ENCODE results near the gene SCPEP1.

SCPEP1 gene

DNA sequence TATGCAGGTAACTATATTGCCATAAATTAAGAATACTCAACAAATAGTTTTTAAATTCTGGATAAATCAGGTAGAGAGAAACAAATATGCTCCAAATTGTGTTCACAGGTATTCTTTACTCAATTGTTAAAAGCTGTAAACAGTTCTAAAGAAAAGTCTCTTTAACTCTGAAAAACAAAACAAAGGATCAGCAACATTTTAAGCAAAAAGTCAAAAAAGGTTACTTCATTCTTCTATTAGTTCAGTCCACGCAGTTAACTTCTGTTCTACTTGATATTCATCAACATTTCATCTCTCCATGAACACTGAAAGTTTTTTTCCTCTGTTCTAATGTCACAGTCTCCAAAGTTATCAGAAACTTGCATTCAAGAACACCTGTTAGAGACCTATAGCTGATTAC lies 47.9 kb downstream of the SCPEP1 start:
- TF ChIP-seq FOXM1 (IDR thresholded peaks at IDR 0.05; ENCODE audit: borderline replicate concordance, low read depth) (no peak), EP300 (IDR thresholded peaks at IDR 0.05; ENCODE audit: borderline replicate concordance) (no peak), CREB1 (IDR thresholded peaks at IDR 0.05; ENCODE audit: low read depth) (no peak), TEAD4 (IDR thresholded peaks at IDR 0.05) (no peak), ZBTB7A (IDR thresholded peaks at IDR 0.05; ENCODE audit: low read depth) (no peak)

DNA sequence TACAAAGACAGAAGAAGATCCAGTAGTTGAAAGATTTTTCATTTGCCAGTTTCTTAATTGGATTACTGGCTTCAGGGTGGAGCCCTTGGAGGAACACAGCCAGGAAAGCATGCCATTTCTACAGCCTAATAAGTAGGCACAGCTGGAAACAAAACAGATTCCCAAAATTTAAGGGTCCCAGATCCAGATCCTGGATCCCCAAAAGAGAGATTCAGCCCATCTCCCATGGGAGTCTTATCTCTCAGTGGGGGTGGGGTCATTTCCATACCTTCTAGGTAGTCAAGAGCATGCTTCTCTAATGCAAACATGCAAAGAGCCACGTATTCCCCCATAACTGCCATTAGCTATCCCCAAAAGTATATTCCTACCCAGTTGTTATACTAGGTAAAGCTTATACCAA lies 49.9 kb downstream of the SCPEP1 start:
- TF ChIP-seq, protein P1, sequence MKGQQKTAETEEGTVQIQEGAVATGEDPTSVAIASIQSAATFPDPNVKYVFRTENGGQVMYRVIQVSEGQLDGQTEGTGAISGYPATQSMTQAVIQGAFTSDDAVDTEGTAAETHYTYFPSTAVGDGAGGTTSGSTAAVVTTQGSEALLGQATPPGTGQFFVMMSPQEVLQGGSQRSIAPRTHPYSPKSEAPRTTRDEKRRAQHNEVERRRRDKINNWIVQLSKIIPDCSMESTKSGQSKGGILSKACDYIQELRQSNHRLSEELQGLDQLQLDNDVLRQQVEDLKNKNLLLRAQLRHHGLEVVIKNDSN (IDR thresholded peaks at IDR 0.05): no peak
- no peak for TF ChIP-seq CREB1 (IDR thresholded peaks at IDR 0.05; ENCODE audit: low read depth)
- TF ChIP-seq, protein P2, sequence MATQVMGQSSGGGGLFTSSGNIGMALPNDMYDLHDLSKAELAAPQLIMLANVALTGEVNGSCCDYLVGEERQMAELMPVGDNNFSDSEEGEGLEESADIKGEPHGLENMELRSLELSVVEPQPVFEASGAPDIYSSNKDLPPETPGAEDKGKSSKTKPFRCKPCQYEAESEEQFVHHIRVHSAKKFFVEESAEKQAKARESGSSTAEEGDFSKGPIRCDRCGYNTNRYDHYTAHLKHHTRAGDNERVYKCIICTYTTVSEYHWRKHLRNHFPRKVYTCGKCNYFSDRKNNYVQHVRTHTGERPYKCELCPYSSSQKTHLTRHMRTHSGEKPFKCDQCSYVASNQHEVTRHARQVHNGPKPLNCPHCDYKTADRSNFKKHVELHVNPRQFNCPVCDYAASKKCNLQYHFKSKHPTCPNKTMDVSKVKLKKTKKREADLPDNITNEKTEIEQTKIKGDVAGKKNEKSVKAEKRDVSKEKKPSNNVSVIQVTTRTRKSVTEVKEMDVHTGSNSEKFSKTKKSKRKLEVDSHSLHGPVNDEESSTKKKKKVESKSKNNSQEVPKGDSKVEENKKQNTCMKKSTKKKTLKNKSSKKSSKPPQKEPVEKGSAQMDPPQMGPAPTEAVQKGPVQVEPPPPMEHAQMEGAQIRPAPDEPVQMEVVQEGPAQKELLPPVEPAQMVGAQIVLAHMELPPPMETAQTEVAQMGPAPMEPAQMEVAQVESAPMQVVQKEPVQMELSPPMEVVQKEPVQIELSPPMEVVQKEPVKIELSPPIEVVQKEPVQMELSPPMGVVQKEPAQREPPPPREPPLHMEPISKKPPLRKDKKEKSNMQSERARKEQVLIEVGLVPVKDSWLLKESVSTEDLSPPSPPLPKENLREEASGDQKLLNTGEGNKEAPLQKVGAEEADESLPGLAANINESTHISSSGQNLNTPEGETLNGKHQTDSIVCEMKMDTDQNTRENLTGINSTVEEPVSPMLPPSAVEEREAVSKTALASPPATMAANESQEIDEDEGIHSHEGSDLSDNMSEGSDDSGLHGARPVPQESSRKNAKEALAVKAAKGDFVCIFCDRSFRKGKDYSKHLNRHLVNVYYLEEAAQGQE (IDR thresholded peaks at IDR 0.05; ENCODE audit: low read depth): no peak
- TF ChIP-seq TAF1 (IDR thresholded peaks at IDR 0.05; ENCODE audit: low read depth): no peak
- TF ChIP-seq RAD21 (IDR thresholded peaks at IDR 0.05; ENCODE audit: low read depth): no peak
- no peak for TF ChIP-seq YY1 (IDR thresholded peaks at IDR 0.05; ENCODE audit: low read depth)
- no peak for TF ChIP-seq TCF12 (IDR thresholded peaks at IDR 0.05; ENCODE audit: low read depth)
- no peak for TF ChIP-seq NFIC (IDR thresholded peaks at IDR 0.05)
- no peak for TF ChIP-seq TEAD4 (IDR thresholded peaks at IDR 0.05)
- TF ChIP-seq EGR1 (IDR thresholded peaks at IDR 0.05): no peak
- no peak for TF ChIP-seq FOXM1 (IDR thresholded peaks at IDR 0.05; ENCODE audit: borderline replicate concordance, low read depth)
- TF ChIP-seq ZBTB7A (IDR thresholded peaks at IDR 0.05; ENCODE audit: low read depth): no peak
- TF ChIP-seq CEBPB (IDR thresholded peaks at IDR 0.05): no peak
- TF ChIP-seq, protein P3, sequence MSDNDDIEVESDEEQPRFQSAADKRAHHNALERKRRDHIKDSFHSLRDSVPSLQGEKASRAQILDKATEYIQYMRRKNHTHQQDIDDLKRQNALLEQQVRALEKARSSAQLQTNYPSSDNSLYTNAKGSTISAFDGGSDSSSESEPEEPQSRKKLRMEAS (IDR thresholded peaks at IDR 0.05): no peak
- TF ChIP-seq EP300 (IDR thresholded peaks at IDR 0.05; ENCODE audit: borderline replicate concordance): no peak

DNA sequence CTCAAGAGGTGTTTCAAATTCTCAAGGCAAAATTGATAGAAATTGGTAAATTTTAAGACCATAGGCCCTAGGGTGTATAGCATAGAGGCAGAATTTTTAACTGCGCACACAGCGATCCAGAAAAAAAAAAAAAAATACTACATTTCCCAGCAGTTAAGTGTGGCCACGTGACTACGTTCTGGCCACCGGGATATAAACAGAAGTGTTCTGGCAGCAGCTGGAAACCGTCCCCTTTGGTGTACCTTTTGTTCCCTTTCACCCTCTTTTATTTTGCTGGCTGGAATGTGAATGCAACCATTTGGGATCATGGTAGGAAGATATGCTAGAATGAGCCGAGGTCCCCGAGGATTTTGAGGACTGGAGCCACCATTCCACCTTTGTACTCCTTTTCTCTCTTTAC lies 54.4 kb downstream of the SCPEP1 start:
- TF ChIP-seq FOXM1 (IDR thresholded peaks at IDR 0.05; ENCODE audit: borderline replicate concordance, low read depth) (no peak), NFIC (IDR thresholded peaks at IDR 0.05) (no peak), YY1 (IDR thresholded peaks at IDR 0.05; ENCODE audit: low read depth) (no peak), TAF1 (IDR thresholded peaks at IDR 0.05; ENCODE audit: low read depth) (no peak), EP300 (IDR thresholded peaks at IDR 0.05; ENCODE audit: borderline replicate concordance) (no peak), RAD21 (IDR thresholded peaks at IDR 0.05; ENCODE audit: low read depth) (no peak), ZBTB7A (IDR thresholded peaks at IDR 0.05; ENCODE audit: low read depth) (no peak), EGR1 (IDR thresholded peaks at IDR 0.05) (no peak), CREB1 (IDR thresholded peaks at IDR 0.05; ENCODE audit: low read depth) (no peak), TCF12 (IDR thresholded peaks at IDR 0.05; ENCODE audit: low read depth) (no peak), TEAD4 (IDR thresholded peaks at IDR 0.05) (no peak), CEBPB (IDR thresholded peaks at IDR 0.05) (no peak)
- TF ChIP-seq, protein P3 (IDR thresholded peaks at IDR 0.05): no peak
- TF ChIP-seq, protein P2 (IDR thresholded peaks at IDR 0.05; ENCODE audit: low read depth): no peak
- TF ChIP-seq, protein P1 (IDR thresholded peaks at IDR 0.05): no peak

DNA sequence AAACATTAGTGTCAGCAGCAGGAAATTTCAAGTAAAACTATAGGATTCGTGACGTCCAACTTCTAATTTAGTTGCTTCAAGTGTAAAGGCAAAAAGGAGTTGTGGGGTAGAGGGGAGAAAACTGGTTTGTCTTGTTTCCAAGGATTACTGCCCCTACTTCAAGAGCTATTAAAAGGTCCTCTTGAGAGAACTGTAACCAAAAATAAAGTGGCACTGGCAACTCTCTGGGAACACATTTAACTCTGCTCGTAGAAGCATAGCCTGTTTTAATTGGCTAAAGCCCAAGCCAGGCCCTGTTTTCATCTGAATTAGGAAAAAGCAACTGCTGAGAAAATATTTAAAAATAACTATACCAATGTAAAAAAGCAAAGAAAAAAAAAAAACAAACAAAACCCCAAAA lies 55.4 kb downstream of the SCPEP1 start:
- TF ChIP-seq, protein P3 (IDR thresholded peaks at IDR 0.05): no peak
- TF ChIP-seq TAF1 (IDR thresholded peaks at IDR 0.05; ENCODE audit: low read depth) (no peak), NFIC (IDR thresholded peaks at IDR 0.05) (peak; percentile 52; the same call in 1 of the 2 replicates)

DNA sequence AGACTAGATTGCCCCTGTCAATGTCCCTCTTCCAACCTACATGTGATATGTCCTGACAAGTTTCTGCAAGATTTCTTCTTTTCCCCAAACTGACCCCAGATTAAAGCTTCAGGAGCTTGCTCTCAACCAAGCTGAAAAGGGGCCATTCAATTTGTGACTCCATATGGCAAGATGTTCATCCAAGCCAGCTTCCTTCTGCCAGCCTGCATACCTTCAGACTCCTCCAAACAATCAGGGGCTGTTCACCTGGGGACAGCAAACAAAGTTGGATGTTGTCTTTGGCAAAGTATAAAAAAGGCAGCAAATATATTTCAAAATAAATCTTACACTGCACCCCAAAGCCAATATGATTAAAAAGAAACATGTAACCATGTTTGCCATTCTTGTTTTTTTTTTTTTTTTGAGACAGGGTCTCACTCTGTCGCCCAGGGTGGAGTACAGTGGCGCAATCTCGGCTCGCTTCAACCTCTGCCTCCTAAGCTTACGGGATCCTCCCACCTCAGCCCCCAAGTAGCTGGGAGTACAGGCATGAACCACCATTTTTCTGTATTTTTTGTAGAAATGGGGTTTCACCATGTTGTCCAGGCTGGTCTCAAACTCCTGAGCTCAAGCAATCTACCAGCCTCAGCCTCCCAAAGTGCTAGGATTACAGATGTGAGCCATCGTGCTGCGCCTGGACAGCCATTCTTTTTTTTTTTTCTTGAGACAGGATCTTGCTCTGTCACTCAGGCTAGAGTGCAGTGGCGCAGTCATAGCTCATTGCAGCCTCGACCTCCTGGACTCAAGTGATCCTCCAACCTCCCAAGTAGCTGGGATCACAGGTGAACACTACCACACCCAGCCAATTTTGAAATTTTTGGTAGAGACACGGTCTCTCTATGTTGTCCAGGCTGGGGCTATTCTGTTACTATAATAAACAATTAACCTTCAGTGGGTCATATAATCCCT lies 57.1 kb downstream of the SCPEP1 start:
- TF ChIP-seq, protein P1 (IDR thresholded peaks at IDR 0.05): no peak
- TF ChIP-seq, protein P2 (IDR thresholded peaks at IDR 0.05; ENCODE audit: low read depth): no peak

All from Ishikawa (cell line).